ENCODE results near the gene SPP1.

DNA sequence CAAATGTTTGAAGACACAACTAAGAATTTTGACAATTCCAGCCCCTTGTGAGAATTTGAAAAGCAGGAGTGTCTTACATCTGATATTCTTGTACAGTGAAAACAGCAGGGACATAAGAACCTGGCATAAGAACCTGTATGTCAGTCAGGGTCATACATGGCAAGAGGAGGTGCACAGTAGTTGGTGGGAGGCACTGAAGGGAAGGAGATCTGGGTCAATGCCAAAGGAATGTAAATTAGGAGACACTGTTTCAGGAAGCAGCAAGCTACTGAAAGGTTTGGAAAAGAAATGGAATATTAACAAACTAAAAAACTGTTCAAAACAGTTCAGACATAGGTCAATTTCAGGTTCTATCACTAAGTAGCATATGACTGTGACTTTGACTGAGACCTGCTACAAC is 25.0 kb upstream of the SPP1 start:
- no peak for TF ChIP-seq POLR2A (IDR thresholded peaks at IDR 0.05)
- TF ChIP-seq, protein P1, sequence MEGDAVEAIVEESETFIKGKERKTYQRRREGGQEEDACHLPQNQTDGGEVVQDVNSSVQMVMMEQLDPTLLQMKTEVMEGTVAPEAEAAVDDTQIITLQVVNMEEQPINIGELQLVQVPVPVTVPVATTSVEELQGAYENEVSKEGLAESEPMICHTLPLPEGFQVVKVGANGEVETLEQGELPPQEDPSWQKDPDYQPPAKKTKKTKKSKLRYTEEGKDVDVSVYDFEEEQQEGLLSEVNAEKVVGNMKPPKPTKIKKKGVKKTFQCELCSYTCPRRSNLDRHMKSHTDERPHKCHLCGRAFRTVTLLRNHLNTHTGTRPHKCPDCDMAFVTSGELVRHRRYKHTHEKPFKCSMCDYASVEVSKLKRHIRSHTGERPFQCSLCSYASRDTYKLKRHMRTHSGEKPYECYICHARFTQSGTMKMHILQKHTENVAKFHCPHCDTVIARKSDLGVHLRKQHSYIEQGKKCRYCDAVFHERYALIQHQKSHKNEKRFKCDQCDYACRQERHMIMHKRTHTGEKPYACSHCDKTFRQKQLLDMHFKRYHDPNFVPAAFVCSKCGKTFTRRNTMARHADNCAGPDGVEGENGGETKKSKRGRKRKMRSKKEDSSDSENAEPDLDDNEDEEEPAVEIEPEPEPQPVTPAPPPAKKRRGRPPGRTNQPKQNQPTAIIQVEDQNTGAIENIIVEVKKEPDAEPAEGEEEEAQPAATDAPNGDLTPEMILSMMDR (IDR thresholded peaks at IDR 0.05): no peak
- no peak for TF ChIP-seq EP300 (IDR thresholded peaks at IDR 0.05)
- no peak for TF ChIP-seq POLR2AphosphoS5 (IDR thresholded peaks at IDR 0.05)

Measured in gastroesophageal sphincter (tissue), 3 donors.